Testis (tissue), 2 donors: ENCODE measurements around the gene EXPH5.

Experiments
- POLR2A ChIP-seq: fragments of 450-650 bp; IDR thresholded peaks from one replicate; pipeline ENCODE4 v1.6.1; 2017; ENCODE audit warnings: antibody characterized with exemption, mild to moderate bottlenecking, moderate library complexity
- TF ChIP-seq, protein P1 (sequence below), 3 experiments: fragments of 450-650 bp in 2 of 3; fragments of 200-600 bp in 1 of 3; sonication (generic) in 1 of 3; IDR thresholded peaks; one replicate each; pipeline ENCODE4 v1.5.1; 2016 to 2019; ENCODE audit warnings: antibody characterized with exemption in 3 of 3, mild to moderate bottlenecking in 2 of 3, moderate library complexity in 1 of 3

DNA sequence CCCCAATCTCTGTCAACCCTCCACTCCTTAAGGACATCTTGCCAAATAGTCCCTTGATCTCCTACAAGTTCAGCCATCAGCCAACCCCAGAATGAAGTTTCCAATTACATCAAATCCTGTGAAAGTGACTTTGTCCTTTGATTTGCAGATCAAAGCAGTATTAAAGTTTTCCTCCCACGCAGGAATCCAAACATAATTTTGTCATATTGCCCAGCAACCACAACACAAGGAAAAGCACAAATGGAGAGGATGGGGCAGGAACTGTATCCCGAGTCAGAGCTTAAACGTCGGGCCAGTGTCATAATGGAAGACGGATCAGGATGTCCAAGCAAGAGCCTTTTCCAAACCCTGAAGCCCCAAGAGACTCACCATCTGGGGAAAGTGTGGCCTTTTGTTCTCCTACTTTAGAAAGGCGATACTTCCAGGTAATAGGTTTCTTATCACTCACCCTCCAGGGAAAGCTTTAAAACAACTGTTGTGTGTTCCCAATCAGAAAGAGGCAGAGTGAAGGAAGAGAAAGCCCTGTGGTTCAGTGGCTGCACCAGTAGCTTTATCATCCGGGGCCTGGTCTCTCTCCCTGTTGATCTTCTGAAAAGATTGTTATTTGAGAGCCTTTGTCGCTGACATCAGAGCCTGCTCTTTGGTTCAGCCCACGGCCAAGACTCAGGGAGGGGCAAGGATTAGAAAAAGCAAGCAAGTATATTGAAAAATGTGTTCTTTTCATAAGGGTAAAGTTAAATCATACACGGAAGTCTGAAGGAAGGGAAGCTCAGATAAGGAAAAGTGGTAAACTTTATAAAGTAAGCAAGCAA lies 41.7 kb downstream of the EXPH5 start:
- TF ChIP-seq, protein P1, sequence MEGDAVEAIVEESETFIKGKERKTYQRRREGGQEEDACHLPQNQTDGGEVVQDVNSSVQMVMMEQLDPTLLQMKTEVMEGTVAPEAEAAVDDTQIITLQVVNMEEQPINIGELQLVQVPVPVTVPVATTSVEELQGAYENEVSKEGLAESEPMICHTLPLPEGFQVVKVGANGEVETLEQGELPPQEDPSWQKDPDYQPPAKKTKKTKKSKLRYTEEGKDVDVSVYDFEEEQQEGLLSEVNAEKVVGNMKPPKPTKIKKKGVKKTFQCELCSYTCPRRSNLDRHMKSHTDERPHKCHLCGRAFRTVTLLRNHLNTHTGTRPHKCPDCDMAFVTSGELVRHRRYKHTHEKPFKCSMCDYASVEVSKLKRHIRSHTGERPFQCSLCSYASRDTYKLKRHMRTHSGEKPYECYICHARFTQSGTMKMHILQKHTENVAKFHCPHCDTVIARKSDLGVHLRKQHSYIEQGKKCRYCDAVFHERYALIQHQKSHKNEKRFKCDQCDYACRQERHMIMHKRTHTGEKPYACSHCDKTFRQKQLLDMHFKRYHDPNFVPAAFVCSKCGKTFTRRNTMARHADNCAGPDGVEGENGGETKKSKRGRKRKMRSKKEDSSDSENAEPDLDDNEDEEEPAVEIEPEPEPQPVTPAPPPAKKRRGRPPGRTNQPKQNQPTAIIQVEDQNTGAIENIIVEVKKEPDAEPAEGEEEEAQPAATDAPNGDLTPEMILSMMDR (IDR thresholded peaks at IDR 0.05) = no peak
- no peak for TF ChIP-seq POLR2A
